ENCODE data around the gene PPP1R15B. TPM values are rescaled to one million over a fixed set of nuclear protein-coding genes. Genes with fewer than 3 reads are reported as not detected.

PPP1R15B gene
- total and polyA plus RNA-seq, 4 donors = 13.0 to 54.0 (median 26.1) TPM

- TF ChIP-seq HNF4A (conservative IDR thresholded peaks at IDR 0.05) (no peak), FOXA2 (IDR thresholded peaks at IDR 0.05) (no peak), CTCF (IDR thresholded peaks at IDR 0.05; ENCODE audit: low read depth, low read length, missing input control) (no peak), NR2F2 (IDR thresholded peaks at IDR 0.05) (no peak), RXRA (IDR thresholded peaks at IDR 0.05) (no peak), HNF4G (IDR thresholded peaks at IDR 0.05) (no peak), GABPA (IDR thresholded peaks at IDR 0.05 in 1 of 2, conservative IDR thresholded peaks at IDR 0.05 in 1 of 2) (no peak), JUND (IDR thresholded peaks at IDR 0.05) (no peak), YY1 (IDR thresholded peaks at IDR 0.05) (no peak), TAF1 (conservative IDR thresholded peaks at IDR 0.05) (no peak), FOXA1 (IDR thresholded peaks at IDR 0.05) (no peak), EGR1 (IDR thresholded peaks at IDR 0.05; ENCODE audit: low read depth in 2 of 2) (no peak), RAD21 (IDR thresholded peaks at IDR 0.05) (no peak), SP1 (IDR thresholded peaks at IDR 0.05) (no peak)
- TF ChIP-seq, protein P1, sequence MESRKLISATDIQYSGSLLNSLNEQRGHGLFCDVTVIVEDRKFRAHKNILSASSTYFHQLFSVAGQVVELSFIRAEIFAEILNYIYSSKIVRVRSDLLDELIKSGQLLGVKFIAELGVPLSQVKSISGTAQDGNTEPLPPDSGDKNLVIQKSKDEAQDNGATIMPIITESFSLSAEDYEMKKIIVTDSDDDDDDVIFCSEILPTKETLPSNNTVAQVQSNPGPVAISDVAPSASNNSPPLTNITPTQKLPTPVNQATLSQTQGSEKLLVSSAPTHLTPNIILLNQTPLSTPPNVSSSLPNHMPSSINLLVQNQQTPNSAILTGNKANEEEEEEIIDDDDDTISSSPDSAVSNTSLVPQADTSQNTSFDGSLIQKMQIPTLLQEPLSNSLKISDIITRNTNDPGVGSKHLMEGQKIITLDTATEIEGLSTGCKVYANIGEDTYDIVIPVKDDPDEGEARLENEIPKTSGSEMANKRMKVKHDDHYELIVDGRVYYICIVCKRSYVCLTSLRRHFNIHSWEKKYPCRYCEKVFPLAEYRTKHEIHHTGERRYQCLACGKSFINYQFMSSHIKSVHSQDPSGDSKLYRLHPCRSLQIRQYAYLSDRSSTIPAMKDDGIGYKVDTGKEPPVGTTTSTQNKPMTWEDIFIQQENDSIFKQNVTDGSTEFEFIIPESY (IDR thresholded peaks at IDR 0.05) = no peak
- TF ChIP-seq, protein P2, sequence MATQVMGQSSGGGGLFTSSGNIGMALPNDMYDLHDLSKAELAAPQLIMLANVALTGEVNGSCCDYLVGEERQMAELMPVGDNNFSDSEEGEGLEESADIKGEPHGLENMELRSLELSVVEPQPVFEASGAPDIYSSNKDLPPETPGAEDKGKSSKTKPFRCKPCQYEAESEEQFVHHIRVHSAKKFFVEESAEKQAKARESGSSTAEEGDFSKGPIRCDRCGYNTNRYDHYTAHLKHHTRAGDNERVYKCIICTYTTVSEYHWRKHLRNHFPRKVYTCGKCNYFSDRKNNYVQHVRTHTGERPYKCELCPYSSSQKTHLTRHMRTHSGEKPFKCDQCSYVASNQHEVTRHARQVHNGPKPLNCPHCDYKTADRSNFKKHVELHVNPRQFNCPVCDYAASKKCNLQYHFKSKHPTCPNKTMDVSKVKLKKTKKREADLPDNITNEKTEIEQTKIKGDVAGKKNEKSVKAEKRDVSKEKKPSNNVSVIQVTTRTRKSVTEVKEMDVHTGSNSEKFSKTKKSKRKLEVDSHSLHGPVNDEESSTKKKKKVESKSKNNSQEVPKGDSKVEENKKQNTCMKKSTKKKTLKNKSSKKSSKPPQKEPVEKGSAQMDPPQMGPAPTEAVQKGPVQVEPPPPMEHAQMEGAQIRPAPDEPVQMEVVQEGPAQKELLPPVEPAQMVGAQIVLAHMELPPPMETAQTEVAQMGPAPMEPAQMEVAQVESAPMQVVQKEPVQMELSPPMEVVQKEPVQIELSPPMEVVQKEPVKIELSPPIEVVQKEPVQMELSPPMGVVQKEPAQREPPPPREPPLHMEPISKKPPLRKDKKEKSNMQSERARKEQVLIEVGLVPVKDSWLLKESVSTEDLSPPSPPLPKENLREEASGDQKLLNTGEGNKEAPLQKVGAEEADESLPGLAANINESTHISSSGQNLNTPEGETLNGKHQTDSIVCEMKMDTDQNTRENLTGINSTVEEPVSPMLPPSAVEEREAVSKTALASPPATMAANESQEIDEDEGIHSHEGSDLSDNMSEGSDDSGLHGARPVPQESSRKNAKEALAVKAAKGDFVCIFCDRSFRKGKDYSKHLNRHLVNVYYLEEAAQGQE (IDR thresholded peaks at IDR 0.05) = no peak
- TF ChIP-seq, protein P3, sequence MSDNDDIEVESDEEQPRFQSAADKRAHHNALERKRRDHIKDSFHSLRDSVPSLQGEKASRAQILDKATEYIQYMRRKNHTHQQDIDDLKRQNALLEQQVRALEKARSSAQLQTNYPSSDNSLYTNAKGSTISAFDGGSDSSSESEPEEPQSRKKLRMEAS (IDR thresholded peaks at IDR 0.05) = no peak
- TF ChIP-seq, protein P4, sequence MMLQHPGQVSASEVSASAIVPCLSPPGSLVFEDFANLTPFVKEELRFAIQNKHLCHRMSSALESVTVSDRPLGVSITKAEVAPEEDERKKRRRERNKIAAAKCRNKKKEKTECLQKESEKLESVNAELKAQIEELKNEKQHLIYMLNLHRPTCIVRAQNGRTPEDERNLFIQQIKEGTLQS (IDR thresholded peaks at IDR 0.05) = no peak
- H3K27me3 ChIP-seq (ENCODE audit: control insufficient read depth in 4 of 4, insufficient read depth in 4 of 4, low read length in 3 of 4) = no peaks in the 10 kb centered on the region
- no peaks in the 10 kb centered on the region for H3K9me3 ChIP-seq (ENCODE audit: control insufficient read depth in 4 of 4, low read length in 3 of 4)
- H3K27ac ChIP-seq (ENCODE audit: low read depth in 1 of 2, low read length in 2 of 2) = peak overlapping the region in 1 of 2 donors; percentile 99
- DNase-seq (ENCODE audit: low spot score) = no peak
- H3K9ac ChIP-seq (ENCODE audit: low read depth in 1 of 2, low read length in 2 of 2) = no peak overlapping the region
- H3K4me3 ChIP-seq (ENCODE audit: low read depth in 1 of 3, low read length in 3 of 3) = no peak overlapping the region
- peaks cover 11 to 37% (median 19%) of the 10 kb centered on the region in 4 donors for H3K4me1 ChIP-seq (ENCODE audit: control insufficient read depth in 4 of 4, insufficient read depth in 4 of 4, low read length in 3 of 4)
- H3K36me3 ChIP-seq (ENCODE audit: control insufficient read depth in 4 of 4, insufficient read depth in 3 of 4, low read depth in 1 of 4, low read length in 3 of 4) = peaks cover 0 to 5% (median 0%) of the 10 kb centered on the region in 4 donors
Measured at GRCh38 chr1:204414016-204414415, 2.4 kb upstream of the PPP1R15B start.
